Right atrium auricular region (tissue), 2 donors: ENCODE results near the gene P4HA1. TPM values are rescaled to one million over a fixed set of nuclear protein-coding genes. Genes with fewer than 3 reads are reported as not detected.
"Not testable (repeated sequence)": the region's sequence is repeated elsewhere in the genome, so short reads cannot be mapped to it uniquely, and the experiment has no call there.

Experiments
- DNase-seq: peaks from one replicate; pipeline ENCODE4 v3.0.0-alpha.2; 2019; ENCODE audit warnings: low spot score
- H3K27ac ChIP-seq, 2 donors: fragments of 200-600 bp; sonication (generic); 1 replicate in 1 of 2; 2 replicates in 1 of 2; pipeline ENCODE4 v1.5.1; 2016 to 2019
- H3K27me3 ChIP-seq, 2 donors: fragments of 200-600 bp; sonication (generic); one replicate each; pipeline versions ENCODE4 v1.5.1 to v1.6.0; 2017 to 2019
- H3K36me3 ChIP-seq: fragments of 200-600 bp; sonication (generic); one replicate; pipeline ENCODE4 v1.5.1; 2016
- H3K4me1 ChIP-seq, 2 donors: fragments of 200-600 bp; sonication (generic); one replicate each; pipeline versions ENCODE4 v1.5.1 to v1.6.0; 2017 to 2019
- H3K4me3 ChIP-seq, 2 donors: fragments of 200-600 bp; sonication (generic); 1 replicate in 1 of 2; 2 replicates in 1 of 2; pipeline ENCODE4 v1.5.1; 2017 to 2019; ENCODE audit warnings: mild to moderate bottlenecking in 1 of 2, moderate library complexity in 1 of 2
- H3K9me3 ChIP-seq, 2 donors: fragments of 200-600 bp; sonication (generic); one replicate each; pipeline ENCODE4 v1.5.1; 2019
- CTCF ChIP-seq, 2 donors: fragments of 200-600 bp; sonication (generic); IDR thresholded peaks; one replicate each; pipeline ENCODE4 v1.5.1; 2019; ENCODE audit warnings: antibody characterized with exemption in 2 of 2
- total RNA-seq, 2 donors: library from RNA; depleted of rRNA; stranded (reverse); fragments of >200 nt; gene quantifications; one replicate each; pipeline ENCODE4 v1.1.0, GENCODE V29; 2016

P4HA1 gene
- total RNA-seq, 2 donors from 2014 or later = 29.5 to 45.4 TPM

- H3K36me3 ChIP-seq = peaks cover 7% of the 10 kb centered on the region
- peak overlapping the region; percentile 85 to 96 for H3K27ac ChIP-seq
- no peak for TF ChIP-seq CTCF (IDR thresholded peaks at IDR 0.05)
- H3K4me1 ChIP-seq = peaks cover 0 to 18% of the 10 kb centered on the region in 2 donors
- no peak for DNase-seq
- no peak overlapping the region for H3K4me3 ChIP-seq
- H3K9me3 ChIP-seq = no peaks in the 10 kb centered on the region
- no peaks in the 10 kb centered on the region for H3K27me3 ChIP-seq
These were observed 21.5 kb upstream of the P4HA1 start for GRCh38 chr10:73117976-73118743.

- H3K4me1 ChIP-seq = peaks cover 0 to 22% of the 10 kb centered on the region in 2 donors
These were observed 19.4 kb upstream of the P4HA1 start for GRCh38 chr10:73116017-73116416.

GRCh38 chr10:73113551-73113950 lies 16.9 kb upstream of the P4HA1 start:
- Histone ChIP-seq H3K4me1 (peaks cover 0 to 22% of the 10 kb centered on the region in 2 donors), H3K9me3 (no peaks in the 10 kb centered on the region), H3K36me3 (peaks cover 8% of the 10 kb centered on the region), H3K27ac (peak overlapping the region; percentile 28 to 64), H3K27me3 (no peaks in the 10 kb centered on the region), H3K4me3 (no peak overlapping the region)
- no peak for DNase-seq
- no peak for TF ChIP-seq CTCF (IDR thresholded peaks at IDR 0.05)

More at GRCh38 chr10:73116017-73116416, 19.4 kb upstream of the P4HA1 start:
- H3K36me3 ChIP-seq = peaks cover 7% of the 10 kb centered on the region
- H3K9me3 ChIP-seq = no peaks in the 10 kb centered on the region
- H3K27me3 ChIP-seq = no peaks in the 10 kb centered on the region
- no peak overlapping the region for H3K4me3 ChIP-seq
- DNase-seq = no peak
- no peak for TF ChIP-seq CTCF (IDR thresholded peaks at IDR 0.05)
- H3K27ac ChIP-seq = peak overlapping the region; percentile 20 to 25

- DNase-seq, H3K36me3 ChIP-seq, H3K4me3 ChIP-seq, H3K27me3 ChIP-seq, H3K4me1 ChIP-seq, H3K9me3 ChIP-seq: not testable (repeated sequence)
- H3K27ac ChIP-seq = peak overlapping the region; percentile 91 to 95
These were observed 15.4 kb upstream of the P4HA1 start for GRCh38 chr10:73112032-73112431.

GRCh38 chr10:73110345-73110849 lies 13.7 kb upstream of the P4HA1 start, which contains the start of gene NUDT13:
Gene NUDT13 (plus strand): TSS chr10:73110455. CDS start chr10:73114366, 3,911 bp downstream.
- TF ChIP-seq CTCF (IDR thresholded peaks at IDR 0.05) = no peak
- DNase-seq = peak; percentile 80
- Histone ChIP-seq H3K36me3 (peaks cover 8% of the 10 kb centered on the region), H3K4me1 (peaks cover 0 to 7% of the 10 kb centered on the region in 2 donors), H3K4me3 (peak within 1 kb of the TSS; percentile 54 to 56), H3K9me3 (no peaks in the 10 kb centered on the region), H3K27ac (peak within 1 kb of the TSS; percentile 91 to 95), H3K27me3 (no peaks in the 10 kb centered on the region)

- not testable (repeated sequence) for H3K4me3 ChIP-seq, H3K9me3 ChIP-seq
These were observed 12.6 kb upstream of the P4HA1 start for GRCh38 chr10:73109248-73109652.

More at GRCh38 chr10:73109248-73109652, 12.6 kb upstream of the P4HA1 start:
- H3K4me1 ChIP-seq, H3K27me3 ChIP-seq, H3K36me3 ChIP-seq, H3K27ac ChIP-seq, DNase-seq: not testable (repeated sequence)
